ENCODE results near the gene SLC25A21.

Gene SLC25A21

GRCh38 chr14:37027188-37027824 is 145.1 kb downstream of the SLC25A21 start:
- Histone ChIP-seq H3F3A (ENCODE audit: insufficient read depth, low read length) (no peaks in the 10 kb centered on the region), H3K9me2 (replicated peaks; ENCODE audit: insufficient read depth, low read length) (no peaks in the 10 kb centered on the region), H3K27me3 (replicated peaks; ENCODE audit: insufficient read depth, low read length) (no peaks in the 10 kb centered on the region), H3K9ac (ENCODE audit: low read length) (no peak overlapping the region), H3K36me3 (replicated peaks; ENCODE audit: insufficient read depth, low read length) (no peaks in the 10 kb centered on the region), H3K79me2 (ENCODE audit: low read length) (no peaks in the 10 kb centered on the region), H2AFZ (ENCODE audit: low read length) (no peak overlapping the region), H4K20me1 (ENCODE audit: insufficient read depth, low read length) (no peaks in the 10 kb centered on the region), H3K27ac (ENCODE audit: low read length) (no peak overlapping the region), H3K4me3 (ENCODE audit: low read length) (no peak overlapping the region), H3K4me1 (ENCODE audit: low read length) (no peaks in the 10 kb centered on the region), H3K9me3 (replicated peaks; ENCODE audit: insufficient read depth, low read length) (no peaks in the 10 kb centered on the region), H3K4me2 (ENCODE audit: low read depth, low read length) (no peak overlapping the region)
- DNase-seq, result no peak
- TF ChIP-seq CTCF (IDR thresholded peaks at IDR 0.05; ENCODE audit: low read length) (no peak), EZH2phosphoT487 (IDR thresholded peaks at IDR 0.05; ENCODE audit: low read length) (no peak), EZH2 (optimal IDR thresholded peaks at IDR 0.05; ENCODE audit: low read depth, low read length) (no peak)

GRCh38 chr14:37023875-37024565 is 148.4 kb downstream of the SLC25A21 start:
- Histone ChIP-seq H3K9me3 (replicated peaks; ENCODE audit: insufficient read depth, low read length) (no peaks in the 10 kb centered on the region), H3K4me2 (ENCODE audit: low read depth, low read length) (no peak overlapping the region), H4K20me1 (ENCODE audit: insufficient read depth, low read length) (no peaks in the 10 kb centered on the region), H3K27me3 (replicated peaks; ENCODE audit: insufficient read depth, low read length) (no peaks in the 10 kb centered on the region), H3K36me3 (replicated peaks; ENCODE audit: insufficient read depth, low read length) (no peaks in the 10 kb centered on the region), H3K9ac (ENCODE audit: low read length) (no peak overlapping the region), H3K9me2 (replicated peaks; ENCODE audit: insufficient read depth, low read length) (no peaks in the 10 kb centered on the region), H3F3A (ENCODE audit: insufficient read depth, low read length) (no peaks in the 10 kb centered on the region), H2AFZ (ENCODE audit: low read length) (no peak overlapping the region), H3K4me1 (ENCODE audit: low read length) (no peaks in the 10 kb centered on the region), H3K4me3 (ENCODE audit: low read length) (no peak overlapping the region), H3K27ac (ENCODE audit: low read length) (no peak overlapping the region), H3K79me2 (ENCODE audit: low read length) (no peaks in the 10 kb centered on the region)
- no peak for DNase-seq
- no peak for TF ChIP-seq CTCF (IDR thresholded peaks at IDR 0.05; ENCODE audit: low read length)
- no peak for TF ChIP-seq EZH2phosphoT487 (IDR thresholded peaks at IDR 0.05; ENCODE audit: low read length)
- TF ChIP-seq EZH2 (optimal IDR thresholded peaks at IDR 0.05; ENCODE audit: low read depth, low read length), result no peak

- Histone ChIP-seq H3K9me3 (replicated peaks; ENCODE audit: insufficient read depth, low read length) (no peaks in the 10 kb centered on the region), H3K4me1 (ENCODE audit: low read length) (no peaks in the 10 kb centered on the region), H2AFZ (ENCODE audit: low read length) (no peak overlapping the region), H3K9ac (ENCODE audit: low read length) (no peak overlapping the region), H3K4me3 (ENCODE audit: low read length) (no peak overlapping the region), H3K27me3 (replicated peaks; ENCODE audit: insufficient read depth, low read length) (no peaks in the 10 kb centered on the region), H3K79me2 (ENCODE audit: low read length) (no peaks in the 10 kb centered on the region), H4K20me1 (ENCODE audit: insufficient read depth, low read length) (no peaks in the 10 kb centered on the region), H3K36me3 (replicated peaks; ENCODE audit: insufficient read depth, low read length) (no peaks in the 10 kb centered on the region), H3K27ac (ENCODE audit: low read length) (no peak overlapping the region), H3K9me2 (replicated peaks; ENCODE audit: insufficient read depth, low read length) (no peaks in the 10 kb centered on the region), H3F3A (ENCODE audit: insufficient read depth, low read length) (no peaks in the 10 kb centered on the region), H3K4me2 (ENCODE audit: low read depth, low read length) (no peak overlapping the region)
- TF ChIP-seq EZH2 (optimal IDR thresholded peaks at IDR 0.05; ENCODE audit: low read depth, low read length), result no peak
- no peak for TF ChIP-seq EZH2phosphoT487 (IDR thresholded peaks at IDR 0.05; ENCODE audit: low read length)
- DNase-seq, result no peak
Measured at GRCh38 chr14:37021390-37021789, 151.0 kb downstream of the SLC25A21 start.

- Histone ChIP-seq H3K4me2 (ENCODE audit: low read depth, low read length) (no peak overlapping the region), H3K79me2 (ENCODE audit: low read length) (no peaks in the 10 kb centered on the region), H3K9ac (ENCODE audit: low read length) (no peak overlapping the region), H3K36me3 (replicated peaks; ENCODE audit: insufficient read depth, low read length) (no peaks in the 10 kb centered on the region), H4K20me1 (ENCODE audit: insufficient read depth, low read length) (no peaks in the 10 kb centered on the region), H3K9me3 (replicated peaks; ENCODE audit: insufficient read depth, low read length) (no peaks in the 10 kb centered on the region), H3K27ac (ENCODE audit: low read length) (no peak overlapping the region), H3K27me3 (replicated peaks; ENCODE audit: insufficient read depth, low read length) (no peaks in the 10 kb centered on the region), H3K9me2 (replicated peaks; ENCODE audit: insufficient read depth, low read length) (no peaks in the 10 kb centered on the region), H3F3A (ENCODE audit: insufficient read depth, low read length) (no peaks in the 10 kb centered on the region), H3K4me3 (ENCODE audit: low read length) (no peak overlapping the region), H2AFZ (ENCODE audit: low read length) (no peak overlapping the region), H3K4me1 (ENCODE audit: low read length) (no peaks in the 10 kb centered on the region)
- TF ChIP-seq EZH2 (optimal IDR thresholded peaks at IDR 0.05; ENCODE audit: low read depth, low read length), result no peak
- no peak for TF ChIP-seq EZH2phosphoT487 (IDR thresholded peaks at IDR 0.05; ENCODE audit: low read length)
- no peak for TF ChIP-seq CTCF (IDR thresholded peaks at IDR 0.05; ENCODE audit: low read length)
- no peak for DNase-seq
Measured at GRCh38 chr14:37019488-37019887, 152.9 kb downstream of the SLC25A21 start.

All from MM.1S (cell line).